Measurements from ENCODE around the gene MYBBP1A. TPM values are rescaled to one million over a fixed set of nuclear protein-coding genes. Genes with fewer than 3 reads are reported as not detected.

MYBBP1A gene
- total and polyA plus RNA-seq, 7 donors: 28.5 to 63.2 (median 41.0) TPM

DNA sequence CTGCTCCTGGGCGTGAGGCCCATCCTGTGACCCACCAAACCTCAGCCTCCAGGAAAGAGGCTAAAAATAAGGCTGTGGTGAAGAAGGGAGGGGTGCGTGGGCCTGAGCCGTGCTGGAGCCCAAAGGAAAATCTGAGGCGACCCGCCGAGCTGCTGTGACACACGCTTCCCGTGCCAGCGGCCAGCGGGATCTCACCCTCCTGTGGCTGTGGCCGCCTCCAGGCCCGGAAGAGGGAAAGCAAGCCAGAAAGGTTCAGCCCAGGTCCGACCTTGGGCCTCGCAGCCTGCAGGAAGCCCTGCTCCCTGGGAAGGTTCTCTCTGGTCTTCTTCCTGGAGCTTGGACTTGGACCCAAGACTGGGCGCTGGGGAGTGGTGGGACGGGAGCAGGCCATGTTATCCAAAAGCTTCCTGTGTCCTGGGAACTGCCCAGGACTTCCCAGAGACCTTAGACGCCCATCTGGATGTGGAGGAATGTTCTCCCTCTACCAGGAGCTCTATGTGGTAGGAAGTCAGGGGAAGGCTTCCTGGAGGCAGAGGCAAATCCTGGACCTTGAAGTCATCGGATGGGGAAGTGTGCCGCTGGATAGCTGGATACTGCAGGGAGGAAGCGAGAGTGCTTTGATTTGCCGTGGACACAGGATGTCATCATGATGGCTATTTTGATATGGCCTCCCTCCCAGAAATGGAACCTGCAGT lies 45.1 kb downstream of the MYBBP1A start:
- intact Hi-C loops (cut with DNase I): no loop called here

DNA sequence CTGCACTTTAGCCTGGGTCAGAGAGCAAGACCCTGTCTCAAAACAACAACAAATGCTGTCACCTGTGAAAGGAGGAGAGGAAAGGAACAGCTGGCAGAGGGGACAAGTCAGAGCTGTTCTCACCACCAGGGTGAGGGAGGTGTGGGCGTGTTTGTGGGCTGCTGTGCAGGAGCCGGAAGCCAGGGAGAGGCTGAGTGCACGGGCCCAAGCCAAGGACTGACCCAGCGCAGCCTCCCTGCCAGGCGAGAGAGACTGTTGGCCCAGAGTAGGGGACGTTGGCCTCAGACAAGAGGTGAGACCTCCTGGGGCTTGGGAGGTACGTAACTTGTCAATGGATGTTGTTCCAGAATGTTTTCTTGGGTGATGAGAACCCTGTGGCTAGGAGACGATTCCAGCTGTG lies 45.8 kb downstream of the MYBBP1A start:
- WGBS, 3 donors: 57 to 68% (median 63%) methylated on average over 8 of the region's 8 CpGs
- Histone ChIP-seq H3K27ac (no peak overlapping the region), H3K4me3 (no peak overlapping the region), H3K36me3 (ENCODE audit: insufficient read depth in 1 of 2, low read depth in 1 of 2) (no peaks in the 10 kb centered on the region), H3K27me3 (ENCODE audit: insufficient read depth in 3 of 3, low read length in 2 of 3) (peaks cover 0 to 4% (median 0%) of the 10 kb centered on the region in 3 donors), H3K4me1 (peaks cover 7% of the 10 kb centered on the region), H3K9me3 (no peaks in the 10 kb centered on the region)
- TF ChIP-seq, protein P1, sequence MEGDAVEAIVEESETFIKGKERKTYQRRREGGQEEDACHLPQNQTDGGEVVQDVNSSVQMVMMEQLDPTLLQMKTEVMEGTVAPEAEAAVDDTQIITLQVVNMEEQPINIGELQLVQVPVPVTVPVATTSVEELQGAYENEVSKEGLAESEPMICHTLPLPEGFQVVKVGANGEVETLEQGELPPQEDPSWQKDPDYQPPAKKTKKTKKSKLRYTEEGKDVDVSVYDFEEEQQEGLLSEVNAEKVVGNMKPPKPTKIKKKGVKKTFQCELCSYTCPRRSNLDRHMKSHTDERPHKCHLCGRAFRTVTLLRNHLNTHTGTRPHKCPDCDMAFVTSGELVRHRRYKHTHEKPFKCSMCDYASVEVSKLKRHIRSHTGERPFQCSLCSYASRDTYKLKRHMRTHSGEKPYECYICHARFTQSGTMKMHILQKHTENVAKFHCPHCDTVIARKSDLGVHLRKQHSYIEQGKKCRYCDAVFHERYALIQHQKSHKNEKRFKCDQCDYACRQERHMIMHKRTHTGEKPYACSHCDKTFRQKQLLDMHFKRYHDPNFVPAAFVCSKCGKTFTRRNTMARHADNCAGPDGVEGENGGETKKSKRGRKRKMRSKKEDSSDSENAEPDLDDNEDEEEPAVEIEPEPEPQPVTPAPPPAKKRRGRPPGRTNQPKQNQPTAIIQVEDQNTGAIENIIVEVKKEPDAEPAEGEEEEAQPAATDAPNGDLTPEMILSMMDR (IDR thresholded peaks at IDR 0.05): no peak
- intact Hi-C loops (cut with DNase I): no loop called here
- ATAC-seq (peak in 1 of 4 donors; percentile 28), DNase-seq (no peak)

More for the DNA sequence above, 45.1 kb downstream of the MYBBP1A start:
- H3K36me3 ChIP-seq (ENCODE audit: insufficient read depth in 1 of 2, low read depth in 1 of 2): no peaks in the 10 kb centered on the region
- H3K9me3 ChIP-seq: no peaks in the 10 kb centered on the region
- H3K27ac ChIP-seq: peak overlapping the region; percentile 4
- DNase-seq (peak; percentile 62 to 71), ATAC-seq (peak; percentile 19 to 61 (median 42))
- TF ChIP-seq, protein P1 (IDR thresholded peaks at IDR 0.05): no peak
- H3K4me1 ChIP-seq: peaks cover 7% of the 10 kb centered on the region
- WGBS, 3 donors: 59 to 74% (median 72%) methylated on average over 20 to 21 of the region's 21 CpGs
- no peak overlapping the region for H3K4me3 ChIP-seq
- H3K27me3 ChIP-seq (ENCODE audit: insufficient read depth in 3 of 3, low read length in 2 of 3): no peaks in the 10 kb centered on the region

DNA sequence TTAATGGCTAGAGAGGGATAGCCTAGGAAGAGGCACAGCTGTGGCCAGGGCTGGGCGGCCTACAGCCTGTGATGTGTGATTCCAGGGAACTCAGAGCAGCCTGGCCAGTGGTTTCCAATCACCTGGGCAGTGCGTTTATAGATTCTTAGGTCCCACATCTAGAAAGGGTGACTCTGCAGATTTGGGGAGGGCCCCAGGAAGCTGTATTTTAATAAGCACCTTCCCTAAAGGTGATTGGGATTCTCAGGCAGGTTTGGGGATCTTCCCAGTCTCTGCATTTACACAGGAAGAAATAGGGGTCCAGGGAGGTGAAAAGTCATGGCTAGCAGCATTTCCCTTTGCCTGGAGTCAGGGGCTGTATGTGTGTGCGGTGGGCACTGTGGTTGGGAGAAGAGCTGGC lies 47.0 kb downstream of the MYBBP1A start:
- no peaks in the 10 kb centered on the region for H3K9me3 ChIP-seq
- H3K27ac ChIP-seq: no peak overlapping the region
- WGBS, 3 donors: 88 to 94% (median 92%) methylated on average over 3 of the region's 3 CpGs
- H3K36me3 ChIP-seq (ENCODE audit: insufficient read depth in 1 of 2, low read depth in 1 of 2): no peaks in the 10 kb centered on the region
- intact Hi-C loops (cut with DNase I): no loop called here
- H3K4me1 ChIP-seq: peaks cover 7% of the 10 kb centered on the region
- DNase-seq (no peak), ATAC-seq (no peak)
- TF ChIP-seq, protein P1 (IDR thresholded peaks at IDR 0.05): no peak
- H3K4me3 ChIP-seq: no peak overlapping the region
- peaks cover 0 to 6% (median 2%) of the 10 kb centered on the region in 3 donors for H3K27me3 ChIP-seq (ENCODE audit: insufficient read depth in 3 of 3, low read length in 2 of 3)

DNA sequence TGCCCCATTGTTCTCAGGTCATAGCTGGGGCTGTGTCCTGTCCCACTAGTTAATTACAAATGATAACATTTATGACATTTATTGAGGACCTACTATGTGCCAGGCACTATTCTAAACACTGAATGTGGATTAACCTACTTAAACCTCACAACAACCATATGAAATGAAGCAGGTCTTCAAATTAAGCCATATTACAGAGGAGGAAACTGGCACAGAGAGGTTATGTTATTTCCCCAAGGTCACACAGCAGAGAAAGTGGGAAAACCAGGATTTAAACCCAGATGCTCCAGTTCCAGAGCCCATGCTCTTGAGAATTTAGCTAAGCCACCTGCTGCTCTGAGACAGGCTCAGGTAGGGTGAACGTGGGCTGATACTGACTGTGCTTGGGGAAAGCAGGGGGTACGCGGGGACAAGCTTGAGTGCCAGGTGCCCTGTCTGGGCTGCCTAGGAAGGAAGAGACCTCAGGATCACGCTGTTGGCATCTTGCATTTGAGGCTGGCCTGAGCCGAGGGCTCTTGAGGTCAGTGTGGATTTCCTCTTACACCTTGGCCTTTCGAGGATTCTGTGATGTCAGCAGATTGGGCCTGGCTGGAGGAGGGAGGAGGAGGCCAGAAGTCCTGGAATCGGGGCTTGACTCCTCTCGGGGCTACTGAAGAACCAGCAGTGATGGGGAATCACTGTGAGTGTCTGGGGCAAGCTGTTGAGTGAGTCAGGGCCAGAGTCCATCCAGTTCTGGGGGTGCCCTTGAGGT lies 47.6 kb downstream of the MYBBP1A start:
- no peak for DNase-seq
- intact Hi-C loops (cut with DNase I): no loop called here
- Histone ChIP-seq H3K4me1 (peaks cover 7% of the 10 kb centered on the region), H3K27me3 (ENCODE audit: insufficient read depth in 3 of 3, low read length in 2 of 3) (peaks cover 0 to 7% (median 7%) of the 10 kb centered on the region in 3 donors), H3K36me3 (ENCODE audit: insufficient read depth in 1 of 2, low read depth in 1 of 2) (no peaks in the 10 kb centered on the region), H3K4me3 (no peak overlapping the region), H3K27ac (no peak overlapping the region), H3K9me3 (no peaks in the 10 kb centered on the region)
- TF ChIP-seq, protein P1 (IDR thresholded peaks at IDR 0.05): no peak
- ATAC-seq: no peak
- WGBS, 3 donors: 64 to 79% (median 72%) methylated on average over 8 of the region's 8 CpGs

Measured in psoas muscle (tissue), 8 donors.